T-helper 1 cell treated with Interleukin-12 subunit alpha and Interleukin-12 subunit beta and Interleukin-4 antibody, amounts not matched to agents 30 μg/mL and 1 μg/mL, for 36 hours (primary cell): ENCODE measurements around the gene MBTPS1.

ENCODE experiments used
- H3K27ac Mint-ChIP-seq: one replicate; pipeline ENCODE4 v1.8.0; 2021; ENCODE audit warnings: mild to moderate bottlenecking, mixed read lengths
- H3K27me3 Mint-ChIP-seq: one replicate; pipeline ENCODE4 v1.8.0; 2021; ENCODE audit warnings: low read depth, mixed read lengths
- H3K36me3 Mint-ChIP-seq: one replicate; pipeline ENCODE4 v1.8.0; 2021; ENCODE audit warnings: low read depth, mixed read lengths
- H3K4me1 Mint-ChIP-seq: one replicate; pipeline ENCODE4 v1.8.0; 2021; ENCODE audit warnings: low read depth, mixed read lengths
- H3K4me3 Mint-ChIP-seq: one replicate; pipeline ENCODE4 v1.8.0; 2021; ENCODE audit warnings: mild to moderate bottlenecking, moderate library complexity, mixed read lengths
- H3K9me3 Mint-ChIP-seq: one replicate; pipeline ENCODE4 v1.8.0; 2021; ENCODE audit warnings: mixed read lengths

MBTPS1 gene

DNA sequence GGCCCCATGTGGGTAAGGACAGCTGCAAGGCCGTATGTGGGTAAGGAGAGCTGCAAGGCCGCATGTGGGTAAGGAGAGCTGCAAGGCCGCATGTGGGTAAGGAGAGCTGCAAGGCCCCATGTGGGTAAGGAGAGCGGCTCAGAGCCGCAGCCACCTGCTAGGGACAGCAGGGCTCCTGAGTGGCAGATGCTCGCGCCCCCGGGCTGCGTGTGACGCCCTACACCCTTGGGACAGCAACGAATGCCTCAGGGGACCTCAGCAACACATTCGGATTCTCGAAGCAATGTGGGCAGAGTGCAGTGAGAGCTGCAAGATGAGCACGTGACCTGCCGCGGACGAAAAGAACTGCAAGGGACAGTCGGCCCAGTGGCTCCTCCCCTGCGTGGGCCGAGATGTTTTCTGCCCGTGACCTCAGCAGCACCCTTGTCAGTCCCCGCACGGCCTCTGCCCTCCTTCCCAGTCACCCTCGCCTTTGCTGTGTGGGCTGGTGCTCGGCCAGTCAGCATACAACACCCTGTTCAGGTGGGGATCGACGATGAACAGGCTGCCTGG, 64.6 kb downstream of the MBTPS1 start:
- H3K36me3 Mint-ChIP-seq: peaks cover 13% of the 10 kb centered on the region
- no peaks in the 10 kb centered on the region for H3K27me3 Mint-ChIP-seq
- no peak overlapping the region for H3K4me3 Mint-ChIP-seq
- H3K27ac Mint-ChIP-seq: no peak overlapping the region
- no peaks in the 10 kb centered on the region for H3K9me3 Mint-ChIP-seq
- H3K4me1 Mint-ChIP-seq: no peaks in the 10 kb centered on the region

DNA sequence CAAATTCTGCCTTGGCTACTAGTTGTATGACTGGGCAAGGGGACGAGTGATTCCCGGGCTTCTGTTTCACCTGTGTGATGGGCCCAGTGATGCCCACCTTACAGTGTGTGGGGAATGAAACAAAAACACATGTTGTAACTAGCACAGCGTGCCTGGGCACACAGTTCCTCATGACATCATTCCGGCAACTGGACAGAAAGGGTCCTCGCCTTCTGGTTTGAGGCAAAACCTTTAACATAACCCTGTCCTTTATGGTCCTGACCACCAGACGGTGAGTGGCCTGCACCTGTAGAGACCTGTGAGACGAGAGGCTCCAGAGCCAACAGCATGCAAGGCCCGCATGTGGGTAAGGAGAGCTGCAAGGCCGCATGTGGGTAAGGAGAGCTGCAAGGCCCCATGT, 66.4 kb downstream of the MBTPS1 start:
- H3K27ac Mint-ChIP-seq: no peak overlapping the region
- peaks cover 11% of the 10 kb centered on the region for H3K36me3 Mint-ChIP-seq
- H3K27me3 Mint-ChIP-seq: no peaks in the 10 kb centered on the region

GRCh38 chr16:84049403-84050060, 67.2 kb downstream of the MBTPS1 start:
- H3K27ac Mint-ChIP-seq: no peak overlapping the region
- H3K4me1 Mint-ChIP-seq: no peaks in the 10 kb centered on the region
- H3K4me3 Mint-ChIP-seq: no peak overlapping the region
- H3K27me3 Mint-ChIP-seq: no peaks in the 10 kb centered on the region
- peaks cover 11% of the 10 kb centered on the region for H3K36me3 Mint-ChIP-seq
- no peaks in the 10 kb centered on the region for H3K9me3 Mint-ChIP-seq

More for the DNA sequence above, 66.4 kb downstream of the MBTPS1 start:
- H3K4me3 Mint-ChIP-seq: no peak overlapping the region
- H3K4me1 Mint-ChIP-seq: no peaks in the 10 kb centered on the region
- no peaks in the 10 kb centered on the region for H3K9me3 Mint-ChIP-seq

DNA sequence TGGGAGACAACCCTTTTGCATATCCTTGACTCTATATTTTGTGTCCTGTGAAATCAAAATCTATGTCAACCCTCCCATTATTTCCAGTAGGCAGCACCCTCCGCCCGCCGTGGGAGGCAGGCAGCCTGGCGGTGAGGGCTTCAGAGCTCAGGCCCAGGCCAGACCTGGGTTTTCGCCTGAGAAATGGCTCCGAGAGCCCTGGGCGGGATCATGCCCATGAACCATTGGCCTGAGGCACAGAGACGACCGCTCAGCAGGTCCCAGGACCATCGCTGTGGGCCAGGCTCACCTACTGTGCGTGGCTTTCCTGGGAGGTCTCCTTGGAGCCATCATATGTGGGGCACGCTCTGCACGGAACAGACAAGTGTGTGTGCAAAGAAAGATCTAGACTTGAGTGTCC, 67.9 kb downstream of the MBTPS1 start:
- Mint-ChIP-seq H3K27ac (no peak overlapping the region), H3K36me3 (peaks cover 9% of the 10 kb centered on the region), H3K9me3 (no peaks in the 10 kb centered on the region), H3K4me1 (no peaks in the 10 kb centered on the region), H3K27me3 (peaks cover 6% of the 10 kb centered on the region), H3K4me3 (no peak overlapping the region)

DNA sequence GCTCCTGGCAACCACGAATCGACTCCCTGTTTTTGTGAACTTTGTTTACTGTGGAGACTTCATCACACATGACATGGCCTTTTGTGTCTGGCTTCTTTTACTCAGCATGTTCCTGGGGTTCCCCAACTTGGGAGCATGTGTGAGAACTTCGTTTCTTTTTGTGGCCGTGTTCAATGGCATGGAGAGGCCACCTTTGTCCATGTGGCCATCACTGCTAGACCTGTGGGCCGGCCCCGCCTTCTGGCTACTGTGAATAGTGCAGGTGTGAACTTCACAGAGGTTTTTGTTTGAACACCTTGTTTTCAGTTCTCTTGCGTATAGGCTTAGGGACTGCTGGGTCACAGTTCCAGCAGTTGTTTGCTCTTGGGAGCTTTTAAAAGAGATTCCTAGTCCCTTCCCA, 68.5 kb downstream of the MBTPS1 start:
- Mint-ChIP-seq H3K9me3 (no peaks in the 10 kb centered on the region), H3K4me3 (no peak overlapping the region), H3K27me3 (peaks cover 12% of the 10 kb centered on the region), H3K4me1 (no peaks in the 10 kb centered on the region), H3K36me3 (peaks cover 7% of the 10 kb centered on the region), H3K27ac (no peak overlapping the region)

DNA sequence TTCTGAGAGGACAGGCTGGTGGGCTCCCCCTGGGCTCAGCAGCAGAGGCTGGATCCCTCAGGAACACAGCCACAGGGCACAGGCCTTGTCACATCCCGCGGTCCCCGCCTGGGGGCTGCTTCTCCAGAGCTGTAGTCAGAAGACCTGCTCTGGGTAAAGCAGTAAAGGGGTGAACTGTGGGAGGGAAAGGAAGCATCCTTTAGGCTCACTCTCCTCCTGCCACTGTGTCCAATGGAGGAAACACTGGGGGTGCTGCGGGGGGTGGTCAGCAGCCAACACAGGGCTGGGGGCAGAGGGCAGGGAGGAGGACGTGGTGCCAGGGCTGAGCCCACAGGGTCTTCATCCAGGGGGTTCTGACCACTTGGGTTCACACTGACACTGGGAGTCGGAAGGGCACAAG, 69.1 kb downstream of the MBTPS1 start:
- Mint-ChIP-seq H3K4me1 (no peaks in the 10 kb centered on the region), H3K4me3 (no peak overlapping the region), H3K9me3 (no peaks in the 10 kb centered on the region), H3K36me3 (peaks cover 4% of the 10 kb centered on the region), H3K27me3 (peaks cover 16% of the 10 kb centered on the region), H3K27ac (no peak overlapping the region)

DNA sequence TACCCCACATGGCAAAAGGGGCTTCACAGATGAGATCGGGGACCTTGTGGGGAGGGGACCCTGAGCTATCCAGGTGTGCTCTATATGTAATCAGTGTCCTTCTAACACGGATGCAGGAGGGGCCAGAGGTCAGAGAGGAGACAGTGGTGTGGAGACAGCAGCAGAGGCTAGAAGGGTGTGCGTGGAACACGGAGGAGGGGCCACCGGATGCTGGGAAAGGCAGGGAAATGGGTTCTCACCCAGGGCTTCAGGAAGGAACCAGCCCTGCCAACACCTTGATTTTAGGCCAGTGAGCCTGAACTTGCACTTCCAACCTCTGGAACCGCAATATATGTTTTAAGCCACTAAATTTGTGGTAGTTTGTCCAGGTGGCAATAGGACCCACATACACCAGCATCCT, 69.5 kb downstream of the MBTPS1 start:
- peaks cover 16% of the 10 kb centered on the region for H3K27me3 Mint-ChIP-seq
- no peak overlapping the region for H3K4me3 Mint-ChIP-seq
- H3K36me3 Mint-ChIP-seq: peaks cover under 1% of the 10 kb centered on the region
- H3K27ac Mint-ChIP-seq: no peak overlapping the region
- no peaks in the 10 kb centered on the region for H3K4me1 Mint-ChIP-seq
- no peaks in the 10 kb centered on the region for H3K9me3 Mint-ChIP-seq

- Mint-ChIP-seq H3K27ac (no peak overlapping the region), H3K4me3 (no peak overlapping the region), H3K4me1 (no peaks in the 10 kb centered on the region), H3K9me3 (no peaks in the 10 kb centered on the region), H3K36me3 (no peaks in the 10 kb centered on the region), H3K27me3 (peaks cover 16% of the 10 kb centered on the region)
Observed at GRCh38 chr16:84045818-84046470, 70.8 kb downstream of the MBTPS1 start.

DNA sequence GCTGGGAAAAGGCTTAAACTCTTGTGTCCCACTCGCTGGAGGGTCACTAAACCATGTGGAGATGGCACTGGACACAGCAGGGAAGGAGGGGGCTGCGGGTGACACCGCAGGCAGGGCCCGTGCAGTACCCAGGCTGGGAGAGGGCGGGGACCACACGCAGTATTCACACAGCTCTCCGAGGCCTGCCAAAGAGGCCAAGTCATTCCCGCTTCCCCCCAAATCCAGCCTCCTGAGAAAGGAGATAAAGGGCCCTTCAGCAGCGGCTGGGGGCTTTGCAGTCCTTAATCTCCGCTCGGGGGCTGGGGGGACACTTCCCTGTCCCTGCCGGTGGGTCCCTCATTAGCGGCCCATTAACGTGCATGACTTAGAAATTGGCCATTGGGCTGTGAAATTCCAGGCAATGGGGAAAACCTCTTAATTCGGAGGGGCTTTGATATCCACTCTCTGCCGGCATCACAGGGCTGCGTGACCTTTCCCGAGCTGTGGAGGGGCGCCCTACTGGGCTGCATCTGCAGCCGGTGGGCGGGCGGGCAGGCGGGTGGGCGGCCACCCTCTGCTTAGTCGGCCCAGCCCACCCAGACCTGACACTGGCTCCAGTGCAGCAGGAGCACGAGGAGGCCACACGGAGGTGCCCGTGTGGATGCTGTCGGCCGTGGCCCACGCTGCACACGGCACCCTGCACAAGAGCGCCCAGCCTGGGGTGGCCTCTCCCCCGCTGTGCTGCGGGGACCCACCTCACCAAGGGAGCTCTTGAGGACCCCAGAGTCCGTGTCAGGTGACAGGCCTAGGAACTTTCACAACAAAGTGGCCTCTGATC, 71.5 kb downstream of the MBTPS1 start:
- Mint-ChIP-seq H3K4me3 (no peak overlapping the region), H3K4me1 (no peaks in the 10 kb centered on the region), H3K36me3 (no peaks in the 10 kb centered on the region), H3K9me3 (no peaks in the 10 kb centered on the region), H3K27ac (no peak overlapping the region), H3K27me3 (peaks cover 16% of the 10 kb centered on the region)

DNA sequence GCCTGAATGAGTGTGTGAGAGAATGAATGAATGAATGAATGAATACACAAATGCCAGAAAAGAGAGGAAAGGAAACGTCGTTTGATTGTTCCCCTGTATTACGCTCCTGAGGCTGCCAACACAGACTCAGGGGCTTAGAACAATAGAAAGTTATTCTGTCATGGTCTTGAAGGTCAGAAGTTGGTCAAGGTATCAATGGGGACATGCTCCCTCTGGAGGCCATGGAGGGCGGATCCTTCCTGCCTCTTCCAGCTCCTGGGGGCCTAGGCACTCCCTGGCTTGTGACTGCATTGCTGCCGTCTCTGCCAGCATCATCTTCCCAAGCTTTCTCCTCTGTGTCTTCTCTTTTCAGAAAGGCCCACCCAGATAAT, 72.6 kb downstream of the MBTPS1 start:
- H3K4me1 Mint-ChIP-seq: no peaks in the 10 kb centered on the region
- peaks cover 20% of the 10 kb centered on the region for H3K27me3 Mint-ChIP-seq
- H3K36me3 Mint-ChIP-seq: no peaks in the 10 kb centered on the region
- H3K9me3 Mint-ChIP-seq: no peaks in the 10 kb centered on the region
- H3K4me3 Mint-ChIP-seq: no peak overlapping the region
- H3K27ac Mint-ChIP-seq: no peak overlapping the region

GRCh38 chr16:84043486-84044117, 73.1 kb downstream of the MBTPS1 start:
- H3K4me1 Mint-ChIP-seq: no peaks in the 10 kb centered on the region
- no peaks in the 10 kb centered on the region for H3K36me3 Mint-ChIP-seq
- no peaks in the 10 kb centered on the region for H3K9me3 Mint-ChIP-seq
- no peak overlapping the region for H3K4me3 Mint-ChIP-seq
- peaks cover 20% of the 10 kb centered on the region for H3K27me3 Mint-ChIP-seq
- H3K27ac Mint-ChIP-seq: no peak overlapping the region

DNA sequence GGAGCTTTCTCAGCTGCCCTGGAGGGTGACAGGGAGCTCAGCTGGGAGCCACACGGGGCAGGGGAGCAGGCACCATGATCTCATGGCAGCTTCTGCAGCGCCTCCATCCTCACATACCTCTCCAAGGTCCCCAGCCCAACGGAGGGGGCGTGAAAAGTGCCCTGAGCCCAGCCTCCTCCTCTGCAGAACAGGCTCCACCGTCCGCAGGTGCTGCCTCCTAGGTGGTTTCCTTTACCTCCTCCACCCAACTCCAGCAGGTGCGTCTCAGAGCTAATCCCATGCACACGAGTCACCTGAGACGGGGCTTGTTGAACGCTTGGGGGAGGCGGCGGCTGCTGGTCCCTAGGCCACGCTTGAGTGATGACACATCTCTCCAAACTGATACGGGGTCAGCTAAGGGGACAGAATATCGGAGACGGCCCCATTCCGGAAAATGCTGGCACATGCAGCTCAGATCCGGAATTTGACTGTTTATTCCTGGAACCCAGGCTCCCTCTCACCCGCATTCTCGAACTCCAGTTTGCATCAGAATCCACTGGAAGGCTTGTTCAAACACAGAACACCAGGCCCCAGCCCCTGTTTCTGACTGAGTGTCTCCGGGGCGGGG, 73.8 kb downstream of the MBTPS1 start:
- H3K9me3 Mint-ChIP-seq: no peaks in the 10 kb centered on the region
- no peak overlapping the region for H3K27ac Mint-ChIP-seq
- no peaks in the 10 kb centered on the region for H3K4me1 Mint-ChIP-seq
- H3K27me3 Mint-ChIP-seq: peaks cover 20% of the 10 kb centered on the region
- H3K36me3 Mint-ChIP-seq: no peaks in the 10 kb centered on the region
- H3K4me3 Mint-ChIP-seq: no peak overlapping the region

GRCh38 chr16:84042308-84042878, 74.3 kb downstream of the MBTPS1 start, which contains the start of gene SLC38A8:
SLC38A8 (minus strand) TSS chr16:84042795; CDS start chr16:84042157, 638 bp downstream.
- Mint-ChIP-seq H3K36me3 (no peaks in the 10 kb centered on the region), H3K27ac (no peak within 1 kb of the TSS), H3K9me3 (no peaks in the 10 kb centered on the region), H3K4me1 (no peaks in the 10 kb centered on the region), H3K4me3 (no peak within 1 kb of the TSS), H3K27me3 (peaks cover 20% of the 10 kb centered on the region)

DNA sequence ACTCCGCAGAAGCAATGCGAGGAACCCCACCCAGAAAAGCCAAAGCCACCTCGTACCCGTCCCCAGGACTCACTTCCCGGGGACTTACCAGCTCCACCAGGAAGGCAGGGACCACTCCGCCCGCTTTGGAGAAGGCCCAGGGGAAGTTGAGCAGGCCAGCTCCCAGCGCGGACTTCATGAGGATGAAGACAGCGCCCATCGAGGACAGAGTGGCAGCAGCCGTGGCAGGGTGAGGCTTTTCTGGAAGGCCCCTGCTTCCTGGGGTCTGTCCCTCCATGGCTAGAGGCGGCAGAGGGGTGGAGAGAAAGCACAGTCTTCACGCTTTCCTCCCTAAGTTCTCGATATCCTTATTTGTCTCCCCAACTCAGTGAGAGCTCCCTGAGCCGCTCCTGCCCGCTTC, 74.9 kb downstream of the MBTPS1 start:
- Mint-ChIP-seq H3K4me3 (no peak overlapping the region), H3K27ac (no peak overlapping the region), H3K27me3 (peaks cover 20% of the 10 kb centered on the region), H3K4me1 (no peaks in the 10 kb centered on the region), H3K9me3 (no peaks in the 10 kb centered on the region), H3K36me3 (no peaks in the 10 kb centered on the region)
